Lower leg skin (tissue), 4 donors: ENCODE results near the gene SEC24D. TPM values are rescaled to one million over a fixed set of nuclear protein-coding genes. Genes with fewer than 3 reads are reported as not detected.
"Not testable (repeated sequence)": the region's sequence is repeated elsewhere in the genome, so short reads cannot be mapped to it uniquely, and the experiment has no call there.

Experiments used
- DNase-seq, 2 donors: peaks; one replicate each; pipeline ENCODE4 v3.0.0-alpha.2; 2019; ENCODE audit warnings: low spot score in 2 of 2
- H3K4me3 ChIP-seq: fragments of 200-600 bp; sonication (generic); 2 replicates; pipeline ENCODE4 v1.5.1; 2017; ENCODE audit warnings: mild to moderate bottlenecking, low read depth; ENCODE audit not compliant: poor library complexity, severe bottlenecking
- POLR2A ChIP-seq, 2 donors: fragments of 450-650 bp; IDR thresholded peaks; one replicate each; pipeline ENCODE4 v1.6.1; 2016 to 2017; ENCODE audit warnings: antibody characterized with exemption in 2 of 2, mild to moderate bottlenecking in 1 of 2, moderate library complexity in 1 of 2
- WGBS, 2 donors: methylation state at CpG; one replicate each; pipeline ENCODE4 v1.1.5; 2018; 5-methylcytosine and 5-hydroxymethylcytosine counted together
- intact Hi-C: fragments of 100-400 bp; cut with DNase I; formaldehyde crosslinking; loops from one replicate; pipeline ENCODE4 v1.15.0; 2023; ENCODE audit warnings: low total_unique reads
- total RNA-seq, 4 donors: library from RNA; depleted of rRNA; stranded (reverse); fragments of >200 nt; gene quantifications; one replicate each; pipeline ENCODE4 v1.1.0, GENCODE V29; 2016
- TF ChIP-seq, protein P1 (sequence below), 3 donors: fragments of 450-650 bp; IDR thresholded peaks; one replicate each; pipeline ENCODE4 v1.5.1; 2016; ENCODE audit warnings: antibody characterized with exemption in 3 of 3, mild to moderate bottlenecking in 3 of 3, moderate library complexity in 2 of 3

SEC24D gene
- total RNA-seq, 4 donors from 2014 or later, result 8.0 to 14.8 (median 12.9) TPM

DNA sequence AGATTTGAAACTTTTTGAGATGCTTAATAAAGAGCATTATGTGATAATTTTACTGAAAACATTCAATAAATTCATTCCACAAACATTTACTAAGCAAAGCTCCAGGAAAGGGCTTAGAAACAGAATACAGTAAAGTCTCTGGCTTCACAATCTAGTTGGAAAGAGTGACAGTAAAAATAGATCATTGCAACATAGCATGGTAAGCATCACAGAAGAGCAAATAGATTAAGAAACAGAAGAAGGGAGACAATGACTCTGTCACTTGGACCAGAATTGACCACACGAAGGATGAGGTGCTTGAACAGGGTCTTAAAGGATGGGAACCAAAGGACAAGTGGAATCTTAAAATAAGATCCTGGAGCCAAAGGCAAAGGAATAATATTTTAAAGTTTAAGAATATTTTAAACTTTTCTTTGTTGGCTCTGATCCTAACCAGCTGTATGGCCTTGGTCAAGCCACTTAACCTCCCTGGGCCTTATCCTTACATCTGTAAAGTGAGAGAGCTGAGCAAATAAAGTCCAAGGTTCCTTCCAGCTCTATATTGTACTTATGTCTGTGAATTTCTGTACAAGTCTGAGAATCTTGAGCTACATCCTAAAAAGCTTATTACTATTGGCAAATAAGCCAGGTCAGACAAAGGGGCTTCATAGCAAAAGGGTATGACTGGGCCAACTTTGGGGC lies 33.9 kb downstream of the SEC24D start:
- 81 to 93% methylated on average over 1 of the region's 1 CpG for WGBS, 2 donors

GRCh38 chr4:118799231-118799942 lies 36.5 kb downstream of the SEC24D start:
- intact Hi-C loops, result no loop called here
- no peak overlapping the region for H3K4me3 ChIP-seq
- DNase-seq, result no peak
- 85 to 89% methylated on average over 9 of the region's 9 CpGs for WGBS, 2 donors
- TF ChIP-seq, protein P1, sequence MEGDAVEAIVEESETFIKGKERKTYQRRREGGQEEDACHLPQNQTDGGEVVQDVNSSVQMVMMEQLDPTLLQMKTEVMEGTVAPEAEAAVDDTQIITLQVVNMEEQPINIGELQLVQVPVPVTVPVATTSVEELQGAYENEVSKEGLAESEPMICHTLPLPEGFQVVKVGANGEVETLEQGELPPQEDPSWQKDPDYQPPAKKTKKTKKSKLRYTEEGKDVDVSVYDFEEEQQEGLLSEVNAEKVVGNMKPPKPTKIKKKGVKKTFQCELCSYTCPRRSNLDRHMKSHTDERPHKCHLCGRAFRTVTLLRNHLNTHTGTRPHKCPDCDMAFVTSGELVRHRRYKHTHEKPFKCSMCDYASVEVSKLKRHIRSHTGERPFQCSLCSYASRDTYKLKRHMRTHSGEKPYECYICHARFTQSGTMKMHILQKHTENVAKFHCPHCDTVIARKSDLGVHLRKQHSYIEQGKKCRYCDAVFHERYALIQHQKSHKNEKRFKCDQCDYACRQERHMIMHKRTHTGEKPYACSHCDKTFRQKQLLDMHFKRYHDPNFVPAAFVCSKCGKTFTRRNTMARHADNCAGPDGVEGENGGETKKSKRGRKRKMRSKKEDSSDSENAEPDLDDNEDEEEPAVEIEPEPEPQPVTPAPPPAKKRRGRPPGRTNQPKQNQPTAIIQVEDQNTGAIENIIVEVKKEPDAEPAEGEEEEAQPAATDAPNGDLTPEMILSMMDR (IDR thresholded peaks at IDR 0.05), result no peak
- no peak for TF ChIP-seq POLR2A (IDR thresholded peaks at IDR 0.05)

More for the DNA sequence above, 33.9 kb downstream of the SEC24D start:
- no peak overlapping the region for H3K4me3 ChIP-seq
- intact Hi-C loops, result no loop called here
- no peak for DNase-seq
- TF ChIP-seq POLR2A (IDR thresholded peaks at IDR 0.05), result no peak
- TF ChIP-seq, protein P1 (IDR thresholded peaks at IDR 0.05), result no peak

GRCh38 chr4:118798658-118799057 lies 37.3 kb downstream of the SEC24D start:
- no peak for TF ChIP-seq POLR2A (IDR thresholded peaks at IDR 0.05)
- TF ChIP-seq, protein P1 (IDR thresholded peaks at IDR 0.05), result no peak
- DNase-seq, result no peak
- no peak overlapping the region for H3K4me3 ChIP-seq
- intact Hi-C loops, result no loop called here
- 94 to 95% methylated on average over 3 of the region's 3 CpGs for WGBS, 2 donors

DNA sequence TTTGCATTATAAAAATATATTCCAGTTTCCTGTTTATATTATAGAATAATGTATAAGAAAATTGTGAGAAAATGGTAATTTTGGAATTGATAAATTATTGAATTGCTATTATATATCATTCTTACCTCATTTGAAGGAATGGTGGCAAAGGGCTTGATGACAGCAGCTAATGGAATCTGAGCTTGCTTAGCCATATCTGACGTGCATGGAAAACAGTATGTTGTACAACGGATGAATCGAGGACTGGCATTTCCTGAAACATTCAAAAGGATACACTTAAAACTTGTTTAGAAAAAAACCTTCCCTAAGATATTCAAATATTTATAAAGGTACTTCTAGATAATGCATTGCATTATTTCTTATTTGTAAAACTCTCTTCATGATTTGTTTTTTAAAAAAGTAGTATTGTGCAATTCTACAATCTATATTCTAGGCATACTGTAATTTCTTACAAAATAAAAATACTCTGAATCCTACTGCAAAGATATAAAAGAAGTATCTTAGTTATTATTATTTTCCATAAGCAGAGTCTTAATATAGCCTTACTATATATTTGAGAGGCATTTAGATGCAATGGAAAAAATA lies 38.3 kb downstream of the SEC24D start:
- no peak for TF ChIP-seq POLR2A (IDR thresholded peaks at IDR 0.05)
- TF ChIP-seq, protein P1 (IDR thresholded peaks at IDR 0.05), result no peak
- DNase-seq, result no peak
- H3K4me3 ChIP-seq, result no peak overlapping the region
- WGBS, 2 donors, result 89 to 92% methylated on average over 3 of the region's 3 CpGs
- intact Hi-C loops, result no loop called here

DNA sequence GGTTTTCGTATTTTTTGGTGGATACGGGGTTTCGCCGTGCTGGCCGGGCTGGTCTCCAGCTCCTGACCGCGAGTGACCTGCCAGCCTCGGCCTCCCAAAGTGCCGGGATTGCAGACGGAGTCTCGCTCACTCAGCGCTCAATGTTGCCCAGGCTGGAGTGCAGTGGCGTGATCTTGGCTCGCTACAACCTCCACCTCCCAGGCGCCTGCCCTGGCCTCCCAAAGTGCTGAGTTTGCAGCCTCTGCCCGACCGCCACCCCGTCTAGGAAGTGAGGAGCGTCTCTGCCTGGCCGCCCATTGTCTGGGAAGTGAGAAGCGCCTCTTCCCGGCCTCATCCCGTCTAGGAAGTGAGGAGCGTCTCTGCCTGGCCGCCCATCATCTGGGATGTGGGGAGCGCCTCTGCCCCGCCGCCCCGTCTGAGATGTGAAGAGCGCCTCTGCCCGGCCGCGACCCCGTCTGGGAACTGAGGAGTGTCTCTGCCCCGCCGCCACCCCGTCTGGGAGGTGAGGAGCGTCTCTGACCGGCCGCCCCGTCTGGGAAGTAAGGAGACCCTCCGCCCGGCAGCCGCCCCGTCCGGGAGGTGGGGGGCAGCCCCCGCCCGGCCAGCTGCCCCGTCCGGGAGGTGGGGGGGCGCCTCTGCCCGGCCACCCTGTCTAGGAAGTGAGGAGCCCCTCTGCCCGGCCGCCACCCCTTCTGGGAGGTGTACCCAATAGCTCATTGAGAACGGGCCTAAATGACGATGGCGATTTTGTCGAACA lies 44.1 kb downstream of the SEC24D start:
- DNase-seq, intact Hi-C loops, H3K4me3 ChIP-seq: not testable (repeated sequence)
- WGBS, 2 donors, result 89 to 90% methylated on average over 50 to 51 of the region's 58 CpGs

DNA sequence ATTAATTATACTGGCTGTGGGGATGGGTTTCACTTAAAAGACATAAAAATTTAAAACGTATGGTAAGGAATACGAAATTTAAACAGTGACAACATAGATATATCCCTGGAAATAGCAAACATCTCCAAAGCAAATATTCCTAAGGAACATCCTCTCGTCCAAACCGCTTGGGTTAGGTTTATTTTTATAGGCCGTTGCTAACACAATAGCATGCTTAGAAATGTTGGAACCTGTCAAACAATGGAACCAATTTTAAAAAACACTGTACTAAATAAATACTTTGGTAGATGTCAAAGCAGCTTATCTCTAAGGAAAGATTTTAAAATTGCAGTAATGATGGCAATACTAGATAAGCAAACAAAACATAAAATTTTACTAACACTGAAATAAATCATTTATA lies 45.4 kb downstream of the SEC24D start:
- H3K4me3 ChIP-seq, result no peak overlapping the region
- no peak for TF ChIP-seq POLR2A (IDR thresholded peaks at IDR 0.05)
- TF ChIP-seq, protein P1 (IDR thresholded peaks at IDR 0.05), result no peak
- DNase-seq, result no peak
- intact Hi-C loops, result no loop called here
- WGBS, 2 donors, result 42 to 58% methylated on average over 5 of the region's 5 CpGs
